ENCODE measurements around the gene NOP9. TPM values are rescaled to one million over a fixed set of nuclear protein-coding genes. Genes with fewer than 3 reads are reported as not detected.

NOP9 gene
- polyA plus RNA-seq, 4 donors: 20.0 to 27.0 (median 25.4) TPM

DNA sequence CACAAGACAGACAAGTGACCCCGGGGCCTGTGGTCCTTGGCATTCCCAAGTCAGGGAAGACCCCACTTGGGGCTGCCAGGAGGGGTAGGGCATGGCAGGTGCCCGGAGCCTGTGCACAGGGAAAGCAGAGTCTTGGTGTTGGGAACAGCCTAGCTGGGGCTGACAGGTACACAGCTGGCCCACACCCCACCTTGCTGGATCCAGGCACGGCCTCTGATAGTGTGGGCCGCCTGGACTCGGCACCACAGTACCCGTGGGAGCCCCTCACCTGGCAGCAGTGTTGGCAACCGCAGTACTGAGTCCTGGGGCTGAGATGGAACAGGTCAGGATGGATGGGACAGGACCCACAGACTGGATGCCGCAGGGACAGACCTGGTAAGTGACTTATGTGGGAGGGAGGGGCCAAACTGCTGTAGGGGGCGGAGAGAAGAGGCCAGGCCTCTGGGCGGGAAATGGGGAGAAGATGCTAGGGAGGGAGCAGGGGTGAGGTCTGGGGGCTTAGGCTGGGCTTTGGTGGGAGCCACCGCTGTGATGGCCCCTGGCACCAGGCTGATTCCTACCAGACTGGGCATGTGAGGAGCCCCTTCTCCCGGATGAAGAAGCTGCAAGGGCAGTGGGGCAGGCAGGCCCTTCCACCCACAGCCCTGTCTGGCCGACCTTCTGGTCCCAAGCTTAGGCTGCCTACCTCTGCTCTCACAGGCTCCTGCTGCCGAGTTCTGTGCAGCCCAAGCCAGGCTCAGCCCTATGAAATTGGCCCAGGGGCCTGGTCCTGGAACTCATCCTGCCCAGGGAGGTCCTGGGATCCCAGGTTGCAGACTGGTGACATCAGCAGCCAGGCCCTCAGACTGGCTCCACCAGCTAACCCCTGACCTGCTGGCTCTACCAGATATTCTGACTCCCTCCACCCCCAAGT, 36.6 kb upstream of the NOP9 start, which contains the start of gene TGM1:
Gene TGM1, minus strand, starts transcription at position 357 of the 913 bp plus-strand sequence. CDS start 825 bp downstream, outside the sequence.
- DNase-seq (ENCODE audit: low read depth in 4 of 4, low spot score in 3 of 4): no peak

DNA sequence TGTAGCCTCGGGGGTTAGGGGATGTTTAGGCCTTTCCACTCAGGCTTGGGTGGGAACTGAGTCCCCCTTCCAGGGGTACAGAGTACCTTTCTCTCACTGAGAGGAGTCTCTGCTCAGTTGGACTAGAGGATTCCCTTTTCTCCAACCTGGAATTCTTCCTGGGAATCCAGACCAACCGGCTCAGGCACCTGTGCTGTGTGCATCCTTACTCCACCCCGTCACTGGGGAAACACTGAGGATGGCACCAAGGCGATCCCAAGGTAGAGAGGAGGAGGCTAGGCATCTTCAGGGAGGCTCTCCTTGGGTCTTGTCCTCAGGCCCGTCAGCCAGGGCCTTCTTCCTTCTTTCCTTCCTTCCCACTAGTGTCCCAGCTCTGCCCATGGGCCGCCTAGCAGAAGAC, 35.8 kb upstream of the NOP9 start:
- no peak for DNase-seq (ENCODE audit: low read depth in 4 of 4, low spot score in 3 of 4)

DNA sequence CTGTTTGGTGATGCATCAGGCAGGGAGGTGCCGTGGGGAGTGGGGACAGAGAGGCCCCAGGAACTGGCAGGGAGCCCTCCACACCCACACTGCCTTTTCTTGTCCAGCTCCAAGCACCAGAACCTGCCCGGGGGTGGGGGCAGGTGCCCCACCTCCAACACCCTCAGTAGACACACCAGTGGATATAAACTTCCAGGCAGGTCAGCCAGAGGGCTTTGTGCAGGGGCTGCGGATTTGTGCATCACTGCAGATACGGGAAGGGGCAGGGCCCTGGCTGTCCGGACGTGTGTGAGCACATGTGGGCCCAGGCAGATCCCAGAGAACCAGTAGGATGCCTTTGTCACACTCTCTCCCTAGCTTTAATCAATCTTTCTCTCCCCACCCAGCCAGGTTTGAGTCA, 35.4 kb upstream of the NOP9 start:
- no peak for DNase-seq (ENCODE audit: low read depth in 4 of 4, low spot score in 3 of 4)

DNA sequence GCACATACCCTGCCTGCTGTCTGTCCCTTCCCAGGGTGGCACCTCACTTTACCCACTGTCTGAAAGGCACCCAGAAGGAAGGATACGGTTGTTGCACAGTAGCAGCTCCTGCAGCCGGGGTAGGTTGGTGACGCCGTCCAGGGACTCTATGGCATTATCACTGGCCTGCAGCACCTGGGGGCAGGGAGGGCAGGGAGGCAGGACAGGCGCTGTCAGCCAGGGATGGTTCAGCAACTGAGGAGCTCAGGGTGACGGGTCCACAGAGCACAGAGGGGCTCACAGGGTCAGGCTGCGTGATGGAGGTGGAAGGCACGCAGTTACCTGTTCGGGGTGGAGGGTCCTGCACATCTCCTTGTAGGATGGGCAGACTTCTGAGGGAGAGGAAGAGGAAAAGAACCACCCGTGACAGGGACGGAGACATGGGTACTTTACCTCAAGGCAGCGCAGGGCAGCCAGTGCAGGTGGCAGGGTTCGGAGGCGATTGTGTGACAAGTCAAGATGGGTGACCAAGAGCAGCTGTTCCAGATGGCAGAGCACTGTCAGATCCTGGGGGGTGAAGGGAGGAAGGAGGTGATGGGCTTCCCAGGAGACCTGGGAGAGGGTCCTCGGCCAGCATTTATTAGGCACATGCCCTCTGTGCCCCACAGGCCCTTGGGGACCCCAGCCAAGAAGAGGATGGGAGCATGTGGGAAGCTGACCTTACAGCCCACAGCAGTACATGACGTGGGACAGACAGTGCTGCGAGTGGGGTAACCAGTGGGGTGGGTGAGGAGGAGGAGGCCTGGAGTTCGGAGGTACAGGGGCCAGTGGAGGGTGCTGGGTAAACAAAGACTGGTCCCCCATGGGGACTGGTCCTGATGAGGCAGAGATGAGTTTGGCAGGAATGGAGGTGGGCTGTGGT, 33.1 kb upstream of the NOP9 start:
- DNase-seq (ENCODE audit: low read depth in 4 of 4, low spot score in 3 of 4): no peak

DNA sequence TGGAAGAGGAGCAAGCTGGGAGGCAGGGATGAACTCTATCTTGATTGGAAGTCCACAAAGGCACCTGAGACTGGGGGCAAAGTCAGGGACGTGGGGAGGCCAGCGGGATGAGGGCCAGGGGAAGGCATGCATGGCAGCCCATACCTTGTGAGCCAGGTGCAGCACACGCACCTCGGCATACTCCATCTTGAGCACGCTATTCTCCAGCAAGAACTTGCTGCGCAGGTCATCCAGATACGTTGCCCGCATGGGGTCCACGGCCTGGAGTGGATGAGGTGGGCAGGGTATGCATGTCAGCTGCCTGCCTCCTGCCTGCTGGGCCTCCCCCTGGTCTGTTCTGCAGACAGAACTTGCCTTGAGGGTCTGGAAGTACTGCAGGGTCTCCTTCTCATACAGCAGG, 32.1 kb upstream of the NOP9 start:
- no peak for DNase-seq (ENCODE audit: low read depth in 4 of 4, low spot score in 3 of 4)

DNA sequence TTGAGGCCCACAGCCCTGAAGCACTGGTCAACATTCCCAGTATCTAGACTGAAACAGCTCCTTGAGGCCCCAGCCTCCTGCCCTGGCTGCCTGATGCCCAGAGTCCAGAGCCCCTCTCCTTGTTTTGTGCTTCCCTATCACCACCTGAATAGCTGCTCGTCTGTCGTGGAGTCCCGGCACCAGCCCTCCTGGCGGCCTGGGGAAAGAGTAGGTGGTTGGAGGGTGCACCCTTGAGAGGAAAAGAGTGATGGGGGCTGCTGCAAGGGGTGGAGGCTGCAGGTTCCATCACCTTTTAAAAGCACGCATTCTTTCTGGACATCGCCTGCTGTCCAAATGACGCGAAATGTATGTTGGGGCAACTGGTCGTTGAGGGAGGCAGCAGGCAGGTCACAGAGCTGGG, 31.4 kb upstream of the NOP9 start:
- no peak for DNase-seq (ENCODE audit: low read depth in 4 of 4, low spot score in 3 of 4)

DNA sequence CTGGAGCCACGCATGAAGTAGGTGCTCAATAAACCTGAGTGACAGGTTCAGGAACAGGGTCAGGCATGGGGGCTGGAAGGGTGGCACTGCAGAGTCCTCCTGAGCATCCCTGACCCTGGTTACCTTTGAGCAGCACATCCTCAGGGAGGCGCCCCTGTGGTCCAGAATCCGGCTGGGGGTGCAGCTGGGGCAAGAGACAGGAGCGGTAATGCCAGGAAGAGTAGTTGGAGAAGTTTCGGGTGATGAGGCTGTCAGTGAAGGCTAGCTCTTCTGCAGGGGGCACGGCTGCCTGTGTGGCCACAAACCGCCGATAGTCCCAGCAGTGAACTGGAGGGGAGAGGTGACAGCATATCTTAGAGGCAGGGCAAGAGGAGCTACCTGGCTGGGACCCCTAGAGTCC, 30.3 kb upstream of the NOP9 start:
- DNase-seq (ENCODE audit: low read depth in 4 of 4, low spot score in 3 of 4): no peak

DNA sequence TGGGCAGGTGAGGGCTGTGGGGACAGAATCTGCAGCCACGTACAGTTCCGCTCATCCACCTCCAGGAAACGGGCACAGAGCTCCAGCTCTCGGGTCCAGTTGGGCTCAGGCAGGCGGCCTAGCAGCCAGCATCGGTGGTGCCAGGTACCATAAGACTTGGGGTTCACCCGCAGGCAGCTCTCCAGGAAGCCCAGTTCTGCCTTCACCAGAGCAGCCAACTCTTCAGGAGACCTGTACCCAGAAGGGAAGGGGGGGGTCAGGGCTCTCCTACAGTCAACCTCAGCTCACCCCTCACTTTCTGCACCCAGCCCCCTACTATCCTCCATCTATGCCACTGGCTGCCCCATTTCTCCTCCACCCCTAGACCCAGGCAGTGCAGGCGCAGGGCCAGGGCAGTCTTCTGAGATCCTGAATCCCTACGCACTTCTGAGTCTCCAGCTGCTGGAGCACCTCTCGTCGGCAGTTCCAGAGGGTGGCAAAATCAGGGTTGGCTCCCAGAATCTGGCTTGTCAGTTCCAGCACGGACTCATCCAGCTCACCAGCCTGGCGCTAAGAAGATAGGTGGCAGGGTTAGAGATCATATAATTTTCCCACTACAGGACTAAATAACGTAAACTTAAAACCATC, 29.6 kb upstream of the NOP9 start:
- no peak for DNase-seq (ENCODE audit: low read depth in 4 of 4, low spot score in 3 of 4)

DNA sequence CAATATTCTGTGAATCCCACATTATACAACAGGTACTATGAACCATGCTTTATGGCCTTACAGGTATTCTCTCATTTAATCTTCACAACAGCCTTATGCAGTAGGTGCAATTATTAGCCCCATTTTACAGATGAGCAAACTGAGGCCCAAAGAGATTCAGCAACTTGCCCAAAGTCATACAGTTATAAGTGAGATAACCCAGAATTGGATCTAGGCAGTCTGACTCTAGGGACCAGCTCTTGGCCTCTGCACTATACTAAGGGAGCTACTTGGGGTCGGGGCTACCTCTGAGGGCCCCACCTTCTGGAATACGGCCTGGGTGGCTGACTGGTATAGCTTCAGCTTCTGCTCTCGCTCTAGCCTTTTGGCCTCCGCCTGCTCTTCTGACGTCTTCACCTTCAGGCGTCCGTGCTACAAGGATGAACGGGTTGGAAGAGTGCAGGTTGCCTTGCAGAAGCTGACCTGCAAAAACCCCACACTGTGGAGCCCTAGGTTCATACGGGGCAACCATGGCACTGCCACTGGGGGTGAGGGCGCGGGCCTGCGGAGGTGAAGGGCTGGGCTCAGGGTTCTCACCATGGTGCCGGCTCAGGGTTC, 29.0 kb upstream of the NOP9 start:
- DNase-seq (ENCODE audit: low read depth in 4 of 4, low spot score in 3 of 4): peak in 1 of 4 donors; percentile 2

DNA sequence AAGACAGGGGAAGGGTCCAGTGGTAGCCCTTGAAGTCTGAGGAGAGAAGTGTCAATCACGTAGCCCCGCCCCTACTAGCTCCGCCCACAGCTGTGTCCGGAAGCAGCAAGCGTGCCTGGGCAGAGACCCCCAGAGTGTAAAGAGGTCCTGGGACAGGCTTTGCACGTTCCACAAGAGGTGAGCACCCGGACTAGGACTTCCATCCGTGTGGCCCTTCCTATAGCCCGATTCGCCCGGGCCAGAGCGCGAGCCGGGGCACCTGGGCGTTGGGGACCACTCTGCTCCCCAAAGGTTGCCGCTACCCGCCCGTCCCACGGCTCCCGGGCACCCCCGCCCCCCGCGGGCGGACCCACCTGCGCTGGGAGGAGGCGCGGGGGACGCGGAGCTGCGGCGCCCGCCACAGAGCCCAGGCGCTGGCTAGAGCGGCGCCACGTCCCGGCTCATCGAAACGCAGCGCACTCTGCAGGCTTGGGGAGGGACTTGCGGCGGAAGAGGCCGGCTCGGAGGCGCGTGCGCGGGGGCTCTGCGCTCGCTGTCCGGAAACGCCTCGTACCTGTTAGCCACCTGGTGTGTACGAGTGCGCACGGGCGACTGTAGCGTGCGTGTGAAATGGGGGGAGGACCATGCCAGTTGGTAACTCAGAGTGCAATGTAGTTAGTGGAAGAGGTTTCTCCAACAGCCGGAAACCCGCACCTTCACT, 28.4 kb upstream of the NOP9 start, which contains the start of gene RABGGTA:
Gene RABGGTA, minus strand, starts transcription at position 464 of the 700 bp plus-strand sequence. CDS start 482 bp downstream, outside the sequence.
- peak; percentile 71 to 82 (median 76) for DNase-seq (ENCODE audit: low read depth in 4 of 4, low spot score in 3 of 4)

DNA sequence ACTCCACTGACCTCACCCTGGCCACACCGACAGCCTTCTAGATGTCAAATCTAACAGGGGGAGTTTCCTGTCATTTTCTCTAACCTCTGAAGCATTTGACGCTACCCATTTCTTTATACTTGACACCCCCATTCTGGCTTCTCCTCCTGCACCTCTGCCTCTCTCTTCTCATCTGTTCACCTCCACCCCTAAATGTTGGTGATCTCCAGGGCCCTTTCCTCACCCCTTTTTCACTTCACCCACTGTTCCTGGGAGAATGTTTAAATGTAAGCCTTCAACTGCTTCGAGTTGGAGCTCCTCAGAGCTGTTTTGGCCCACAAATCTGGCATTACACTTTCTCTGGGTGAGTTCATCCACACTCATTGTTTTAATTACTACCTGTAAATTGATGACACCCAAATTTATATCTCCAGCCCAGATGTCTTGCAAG, 27.8 kb upstream of the NOP9 start:
- no peak for DNase-seq (ENCODE audit: low read depth in 4 of 4, low spot score in 3 of 4)

DNA sequence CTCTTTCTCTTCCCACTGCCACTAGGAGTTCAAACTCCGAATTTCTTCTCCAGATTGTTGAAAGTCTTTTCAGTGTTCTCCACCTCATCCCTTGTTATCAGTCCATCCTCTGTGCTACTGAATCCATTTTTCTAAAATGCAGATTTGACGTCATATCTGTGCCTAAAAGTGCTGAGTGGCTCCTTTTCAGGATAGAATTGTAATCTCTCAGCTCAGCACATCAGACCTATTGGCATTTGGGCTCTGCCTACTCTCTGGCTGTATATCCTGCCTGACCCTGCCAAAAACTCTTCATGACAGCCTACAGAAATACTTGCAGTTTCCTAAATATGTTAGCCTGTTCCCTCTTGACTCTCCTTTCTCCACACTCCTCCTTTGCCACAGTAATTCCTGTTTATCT, 27.2 kb upstream of the NOP9 start:
- DNase-seq (ENCODE audit: low read depth in 4 of 4, low spot score in 3 of 4): no peak

DNA sequence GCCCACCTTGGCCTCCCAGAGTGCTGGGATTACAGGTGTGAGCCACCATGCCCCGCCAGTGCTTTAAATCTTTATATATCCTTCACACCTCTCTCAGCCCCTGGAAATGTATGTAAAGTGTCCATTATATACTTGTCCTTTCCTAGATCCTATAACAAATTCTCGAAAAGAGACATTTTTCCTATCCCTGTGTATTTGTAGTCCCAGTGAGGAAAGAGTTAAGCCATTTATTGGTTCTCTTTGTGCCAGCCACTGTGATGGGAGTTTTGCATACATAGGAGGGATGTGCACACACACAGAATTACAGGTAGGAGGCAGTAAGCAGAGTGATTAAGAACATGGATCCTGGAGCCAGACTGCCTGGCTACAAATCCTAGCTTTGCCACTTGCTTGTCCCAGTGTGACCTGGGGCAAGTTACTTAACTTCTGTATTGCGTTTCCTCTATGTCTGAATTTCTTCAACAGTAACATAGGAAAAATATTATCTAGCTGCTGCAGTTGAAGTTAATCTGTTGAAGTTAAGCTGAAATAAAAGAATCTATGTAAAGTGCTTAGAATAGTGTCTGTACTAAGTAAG, 26.1 kb upstream of the NOP9 start:
- DNase-seq (ENCODE audit: low read depth in 4 of 4, low spot score in 3 of 4): no peak

DNA sequence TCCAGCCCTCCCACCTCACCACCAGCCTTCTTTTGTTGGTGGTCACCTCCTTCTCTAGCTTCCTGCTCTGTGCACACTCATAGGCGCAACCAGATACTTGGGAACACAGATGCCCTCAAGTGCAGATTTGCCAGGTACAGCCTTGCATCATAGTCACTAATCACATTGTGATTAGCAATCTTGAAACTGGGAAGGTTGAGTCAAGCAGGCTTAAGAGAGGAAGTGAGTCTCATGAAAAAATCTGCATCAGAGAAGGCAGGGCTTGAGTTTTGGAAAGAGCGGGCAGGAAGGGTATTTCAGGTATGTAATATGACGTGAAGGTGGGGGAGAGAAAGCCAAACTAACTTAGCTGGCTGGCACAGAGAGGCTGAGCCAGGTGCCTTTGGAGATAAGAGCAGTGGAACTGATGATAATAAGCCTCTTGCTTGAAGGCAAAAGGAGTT, 25.5 kb upstream of the NOP9 start:
- no peak for DNase-seq (ENCODE audit: low read depth in 4 of 4, low spot score in 3 of 4)

DNA sequence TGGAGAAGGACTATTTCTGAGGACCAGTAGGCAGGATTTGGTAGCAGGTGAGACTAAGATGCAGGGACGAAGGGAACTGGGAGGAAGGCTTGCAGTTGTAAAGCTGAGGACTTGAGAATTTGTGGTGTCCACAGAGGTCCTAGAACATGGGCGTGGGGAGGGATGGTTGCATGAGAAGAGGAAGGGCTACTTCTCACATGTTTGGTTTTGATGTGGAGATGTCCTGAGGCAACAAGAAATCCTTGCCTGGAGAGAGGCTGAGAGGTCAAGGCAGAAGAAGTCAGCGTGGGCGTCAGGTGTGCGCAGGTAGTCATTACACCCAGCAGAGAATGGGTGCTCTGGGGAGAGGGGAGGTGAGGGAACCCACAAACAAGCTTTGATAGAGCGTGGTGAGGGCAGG, 22.6 kb upstream of the NOP9 start:
- no peak for DNase-seq (ENCODE audit: low read depth in 4 of 4, low spot score in 3 of 4)

DNA sequence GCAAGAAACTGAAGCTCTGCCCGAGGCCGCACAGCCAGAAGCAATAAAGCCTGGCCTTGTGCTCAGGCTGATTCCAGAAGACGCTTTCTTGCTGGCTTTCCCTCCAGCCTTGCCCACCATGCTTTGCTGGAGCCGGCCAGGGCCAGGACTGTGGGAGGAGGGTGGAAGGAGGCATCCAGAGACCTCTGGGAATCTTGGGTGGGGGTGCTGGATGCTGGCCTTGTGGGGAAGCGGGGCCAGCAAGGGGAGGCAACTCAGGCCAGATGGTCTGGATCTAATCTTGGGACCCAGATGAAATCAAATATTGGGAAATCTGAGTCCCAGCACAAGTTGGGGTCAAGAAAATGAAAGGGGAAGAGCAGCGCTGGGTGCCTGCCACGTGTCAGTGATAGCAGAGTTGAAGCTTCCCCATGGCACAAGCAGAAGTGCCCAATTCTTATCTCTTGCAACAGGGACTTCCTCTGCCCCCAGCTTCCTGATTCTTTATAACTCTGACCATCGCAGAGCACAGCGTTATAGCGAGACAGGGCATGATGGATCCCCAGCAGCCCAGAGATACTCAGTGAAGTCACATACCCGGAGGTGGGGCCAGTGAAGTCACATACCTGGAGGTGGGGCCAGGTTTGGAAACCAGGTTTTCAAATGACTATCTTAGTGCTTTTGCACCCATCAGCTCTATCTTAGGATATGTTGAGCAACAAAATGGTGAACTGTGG, 21.9 kb upstream of the NOP9 start:
- no peak for DNase-seq (ENCODE audit: low read depth in 4 of 4, low spot score in 3 of 4)

DNA sequence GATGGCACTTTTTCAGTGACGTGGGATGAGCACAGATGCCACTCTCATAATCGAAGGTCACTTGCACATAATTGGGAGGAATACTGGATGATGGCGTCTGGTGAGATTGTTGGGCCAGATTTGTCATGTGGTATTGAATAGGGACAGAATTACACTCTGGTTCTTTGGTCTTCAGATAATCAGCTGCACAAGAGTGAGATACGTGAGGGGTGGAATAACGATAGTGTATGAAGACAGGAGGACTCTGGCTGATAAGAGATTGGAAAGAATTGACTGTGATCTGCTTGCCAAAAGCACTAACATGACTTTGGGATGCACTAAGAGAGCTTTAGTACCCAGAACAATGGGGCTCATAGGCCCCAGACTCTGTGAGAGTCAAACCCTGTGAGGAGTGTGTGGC, 21.2 kb upstream of the NOP9 start:
- no peak for DNase-seq (ENCODE audit: low read depth in 4 of 4, low spot score in 3 of 4)

DNA sequence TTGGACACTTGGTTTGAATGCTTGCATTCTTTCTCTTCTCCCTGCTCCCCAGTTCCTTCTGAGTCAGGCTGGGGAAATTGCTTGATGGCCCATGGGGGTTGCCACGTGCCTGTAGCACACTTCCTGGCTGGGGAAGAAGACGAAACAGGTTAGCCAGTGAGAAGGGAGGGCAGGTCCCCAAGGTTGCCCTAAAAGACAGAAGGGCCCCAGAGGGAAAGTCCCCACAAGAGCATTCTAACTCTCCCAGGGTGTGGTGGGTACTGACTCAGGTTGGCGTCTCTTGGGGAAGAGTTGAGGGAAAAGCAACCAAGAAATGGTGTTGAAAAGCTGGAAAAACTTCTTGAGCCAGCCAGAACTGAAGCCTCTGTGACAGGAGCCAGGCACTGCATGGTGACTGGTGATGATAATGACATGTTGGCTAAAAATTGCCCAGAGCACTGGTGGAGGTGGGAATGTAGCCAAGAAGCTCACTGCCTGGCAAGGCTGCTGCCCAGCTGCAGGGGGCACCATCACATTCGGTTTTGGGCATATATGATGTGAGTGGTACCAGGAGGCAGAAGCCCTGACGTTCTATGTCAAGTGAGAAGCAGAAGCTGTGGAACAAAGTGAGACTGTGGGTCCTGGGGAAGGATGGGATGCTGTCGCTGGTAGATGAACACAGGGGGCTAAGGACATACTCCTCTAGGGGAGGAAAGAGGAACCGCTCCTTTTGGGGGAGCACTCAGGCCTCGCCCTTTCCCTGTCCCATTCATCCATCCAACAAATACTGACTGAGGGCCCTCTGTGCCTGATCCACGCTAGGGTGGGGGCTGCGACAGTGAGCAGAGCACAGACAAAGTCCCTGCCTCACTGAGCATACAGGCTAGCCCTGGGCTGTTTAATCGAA, 20.1 kb upstream of the NOP9 start:
- DNase-seq (ENCODE audit: low read depth in 4 of 4, low spot score in 3 of 4): no peak
